ENCODE measurements around the gene SOSTDC1.

- no peak for TF ChIP-seq CTCF (conservative IDR thresholded peaks at IDR 0.05; ENCODE audit: low read depth, low read length)
- TF ChIP-seq EZH2 (IDR thresholded peaks at IDR 0.05; ENCODE audit: borderline replicate concordance, low read depth, low read length, poor library complexity, severe bottlenecking), result no peak
Observed at GRCh38 chr7:16504019-16504418, 38.5 kb upstream of the SOSTDC1 start.
